GM12864 (cell line): ENCODE results near the gene ADAMTS13.

Experiments used
- DNase-seq: peaks from one replicate; pipeline ENCODE4 v3.0.0-alpha.2; 2011; ENCODE audit warnings: low read depth
- H3K4me3 ChIP-seq: 2 replicates; pipeline ENCODE4 v1.5.1; 2011; ENCODE audit warnings: mild to moderate bottlenecking, low read depth, low read length, control low read depth
- TF ChIP-seq, protein P1 (sequence below): IDR thresholded peaks from 2 replicates; pipeline ENCODE4 v1.5.1; 2011; ENCODE audit warnings: low read depth, mild to moderate bottlenecking, moderate library complexity, low read length, control low read depth, inconsistent platforms; ENCODE audit errors: missing control alignments

ADAMTS13 gene

DNA sequence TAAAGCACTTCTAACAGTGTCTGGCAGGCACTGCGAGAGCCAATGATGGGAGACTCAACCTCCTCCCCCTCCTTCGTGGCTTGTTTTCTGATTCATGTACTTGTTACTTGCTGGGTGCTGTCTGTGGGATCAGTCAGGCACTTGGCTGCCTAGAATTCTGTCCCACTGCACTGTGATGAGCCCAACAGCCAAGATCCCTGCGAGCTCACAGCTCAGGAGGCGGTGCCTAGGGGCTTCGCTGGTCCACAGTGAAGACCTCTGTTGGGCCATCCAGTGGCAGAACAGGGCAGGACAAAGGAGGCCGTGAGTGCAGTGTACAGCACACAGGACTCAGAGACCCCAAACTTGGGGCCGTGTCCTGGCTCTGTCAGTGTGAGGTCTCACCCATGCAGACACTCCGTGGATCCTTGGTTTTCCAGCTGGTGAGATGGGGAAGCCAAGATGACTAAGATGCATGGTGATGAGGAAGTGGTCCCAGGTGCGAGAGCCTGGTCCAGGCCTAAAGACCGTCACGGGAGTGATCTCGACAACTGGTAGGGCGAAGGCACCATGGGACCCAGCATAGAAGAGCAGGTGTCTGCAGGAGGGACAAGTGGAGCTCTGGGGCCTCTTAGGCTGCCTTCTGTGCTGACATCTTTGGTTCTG lies 83.1 kb downstream of the ADAMTS13 start:
- TF ChIP-seq, protein P1, sequence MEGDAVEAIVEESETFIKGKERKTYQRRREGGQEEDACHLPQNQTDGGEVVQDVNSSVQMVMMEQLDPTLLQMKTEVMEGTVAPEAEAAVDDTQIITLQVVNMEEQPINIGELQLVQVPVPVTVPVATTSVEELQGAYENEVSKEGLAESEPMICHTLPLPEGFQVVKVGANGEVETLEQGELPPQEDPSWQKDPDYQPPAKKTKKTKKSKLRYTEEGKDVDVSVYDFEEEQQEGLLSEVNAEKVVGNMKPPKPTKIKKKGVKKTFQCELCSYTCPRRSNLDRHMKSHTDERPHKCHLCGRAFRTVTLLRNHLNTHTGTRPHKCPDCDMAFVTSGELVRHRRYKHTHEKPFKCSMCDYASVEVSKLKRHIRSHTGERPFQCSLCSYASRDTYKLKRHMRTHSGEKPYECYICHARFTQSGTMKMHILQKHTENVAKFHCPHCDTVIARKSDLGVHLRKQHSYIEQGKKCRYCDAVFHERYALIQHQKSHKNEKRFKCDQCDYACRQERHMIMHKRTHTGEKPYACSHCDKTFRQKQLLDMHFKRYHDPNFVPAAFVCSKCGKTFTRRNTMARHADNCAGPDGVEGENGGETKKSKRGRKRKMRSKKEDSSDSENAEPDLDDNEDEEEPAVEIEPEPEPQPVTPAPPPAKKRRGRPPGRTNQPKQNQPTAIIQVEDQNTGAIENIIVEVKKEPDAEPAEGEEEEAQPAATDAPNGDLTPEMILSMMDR: no peak
- DNase-seq: no peak
- no peak overlapping the region for H3K4me3 ChIP-seq

DNA sequence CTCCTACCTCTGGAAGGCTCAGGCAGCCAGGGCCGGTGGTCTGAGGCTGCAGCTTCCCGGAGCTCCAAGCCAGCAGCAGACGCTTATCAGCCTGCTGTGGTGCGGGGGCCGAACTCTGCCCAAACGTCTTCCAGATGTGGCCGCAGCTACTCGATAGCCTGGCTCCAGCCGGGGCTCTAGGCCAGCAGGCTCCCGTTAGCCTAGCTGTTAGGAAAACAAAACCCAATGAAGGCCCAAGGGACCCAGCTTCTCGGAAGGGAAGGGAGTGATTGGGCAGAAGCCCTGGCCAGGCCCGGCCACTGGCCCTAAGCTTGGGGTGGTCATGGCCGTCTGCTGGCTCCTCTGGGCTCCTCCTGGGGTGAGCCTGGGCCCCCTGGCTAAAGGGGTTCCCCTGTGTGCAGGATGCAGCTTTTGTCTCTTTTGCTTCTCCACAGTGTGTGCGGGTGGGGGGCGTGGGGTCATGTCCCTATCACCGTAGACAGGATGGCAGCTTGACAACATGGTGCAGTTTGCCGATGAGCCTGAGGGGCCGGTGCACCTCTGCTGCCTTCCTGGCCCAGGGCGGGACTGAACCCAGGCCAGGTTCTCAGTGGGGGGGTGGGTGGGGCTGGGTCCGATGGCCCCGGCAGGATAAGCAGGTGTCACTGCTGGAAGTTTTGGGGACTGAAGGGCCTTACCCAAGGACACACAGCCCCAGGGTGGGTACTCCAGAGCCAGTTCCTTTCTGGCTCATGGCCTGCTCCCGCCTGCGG lies 83.9 kb downstream of the ADAMTS13 start:
- DNase-seq: no peak
- H3K4me3 ChIP-seq: no peak overlapping the region
- TF ChIP-seq, protein P1: no peak

DNA sequence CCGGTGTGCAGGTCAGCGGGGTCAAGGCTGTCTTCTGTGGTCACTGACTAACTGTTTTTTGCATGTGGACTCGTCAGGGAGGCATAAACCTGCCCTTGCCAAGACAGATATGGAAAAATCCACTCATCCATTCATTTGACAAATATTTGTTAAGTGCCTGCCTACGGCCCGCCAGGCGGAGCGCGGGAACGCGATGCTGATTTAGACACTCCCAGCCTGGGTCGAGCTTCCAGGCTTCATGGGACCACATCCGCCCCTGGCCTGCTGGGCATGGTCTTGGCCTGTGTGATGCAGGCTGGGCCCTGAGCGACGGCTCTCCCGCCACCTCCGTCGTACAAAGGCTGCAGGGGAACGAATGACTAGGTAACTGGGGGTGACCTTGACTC lies 84.5 kb downstream of the ADAMTS13 start:
- H3K4me3 ChIP-seq: no peak overlapping the region
- no peak for DNase-seq
- TF ChIP-seq, protein P1: no peak

DNA sequence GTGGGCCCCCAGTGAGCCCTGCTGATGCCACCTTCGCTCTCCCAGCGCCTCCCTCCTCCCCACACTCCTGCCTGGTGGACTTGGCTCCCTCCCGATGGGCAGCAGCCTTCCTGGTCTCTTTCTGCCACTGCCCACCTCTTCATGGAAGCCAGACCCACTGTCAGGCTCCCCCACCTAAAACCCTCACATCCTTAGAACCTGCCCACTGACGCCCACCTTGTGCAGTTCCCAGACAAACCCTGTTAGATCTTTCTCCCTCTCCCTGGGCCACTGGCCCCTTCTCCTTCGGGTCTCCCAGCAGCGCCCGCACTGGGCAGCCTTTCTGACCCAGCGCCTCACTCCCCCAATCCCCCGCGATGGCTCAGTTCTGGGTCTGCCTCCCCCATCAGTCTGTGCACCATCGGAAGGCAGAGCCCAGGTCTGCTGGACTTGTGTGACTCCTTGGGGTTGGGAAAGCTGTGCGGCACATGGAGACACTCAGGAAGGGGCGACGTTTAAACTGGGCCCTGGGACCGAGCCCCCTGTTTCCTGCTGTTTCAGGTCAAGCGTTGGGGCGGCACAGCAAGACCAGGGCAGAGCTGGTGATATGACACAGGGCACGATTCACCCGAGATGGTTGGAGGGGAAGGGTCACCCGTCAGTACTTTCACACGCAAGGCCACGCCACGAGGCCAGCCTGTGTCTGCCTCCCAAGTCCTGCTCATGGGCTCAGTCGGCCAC lies 85.2 kb downstream of the ADAMTS13 start:
- no peak overlapping the region for H3K4me3 ChIP-seq
- no peak for DNase-seq
- TF ChIP-seq, protein P1: no peak

DNA sequence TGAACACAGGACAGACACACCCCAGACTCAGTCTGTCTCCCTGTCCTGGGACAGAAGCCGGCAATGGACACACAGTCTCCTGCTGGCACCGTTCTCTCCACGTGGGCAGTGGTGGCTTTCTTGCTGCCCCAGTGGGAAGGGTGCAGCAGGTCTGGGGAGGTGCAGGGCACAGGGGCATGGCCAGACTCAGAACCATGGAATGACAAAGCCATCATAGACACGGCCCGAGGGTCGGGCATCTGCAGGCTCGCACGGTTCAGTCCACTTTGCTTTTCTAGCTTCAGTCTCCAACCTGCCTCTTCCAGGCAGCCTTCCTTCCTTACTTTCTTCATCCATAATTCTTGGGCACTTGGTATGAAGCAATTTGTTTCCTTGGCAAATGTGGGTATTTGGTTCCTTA lies 85.9 kb downstream of the ADAMTS13 start:
- TF ChIP-seq, protein P1: no peak
- DNase-seq: no peak
- H3K4me3 ChIP-seq: no peak overlapping the region
